Effector memory CD4-positive, alpha-beta T cell (primary cell): ENCODE results near the gene ANKS1A.

ENCODE experiments used
- DNase-seq, 3 donors: peaks; one replicate each; pipeline ENCODE4 v3.0.0-alpha.2; 2020
- H3K27ac ChIP-seq: 2 replicates; pipeline ENCODE4 v1.7.0; 2013; ENCODE audit warnings: mild to moderate bottlenecking, low read length, moderate library complexity; ENCODE audit not compliant: insufficient read depth, poor library complexity, severe bottlenecking
- H3K27me3 ChIP-seq: replicated peaks from 2 replicates; pipeline ENCODE4 v1.7.0; 2013; ENCODE audit warnings: mild to moderate bottlenecking, low read length; ENCODE audit not compliant: insufficient read depth, control insufficient read depth, poor library complexity, severe bottlenecking
- H3K36me3 ChIP-seq: 2 replicates; pipeline ENCODE4 v1.7.0; 2013; ENCODE audit warnings: mild to moderate bottlenecking, low read length, moderate library complexity; ENCODE audit not compliant: control insufficient read depth, insufficient read depth
- H3K4me1 ChIP-seq: 2 replicates; pipeline ENCODE4 v1.7.0; 2013; ENCODE audit warnings: low read length, mild to moderate bottlenecking; ENCODE audit not compliant: control insufficient read depth, insufficient read depth, poor library complexity, severe bottlenecking
- H3K4me3 ChIP-seq: 2 replicates; pipeline ENCODE4 v1.7.0; 2013; ENCODE audit warnings: low read length, low read depth, mild to moderate bottlenecking; ENCODE audit not compliant: insufficient read depth, poor library complexity, severe bottlenecking
- H3K9me3 ChIP-seq: 2 replicates; pipeline ENCODE4 v1.7.0; 2013; ENCODE audit warnings: mild to moderate bottlenecking, low read length, moderate library complexity; ENCODE audit not compliant: control insufficient read depth

Gene ANKS1A

GRCh38 chr6:35055891-35056290 lies 166.8 kb downstream of the ANKS1A start:
- Histone ChIP-seq H3K27ac (no peak overlapping the region), H3K4me3 (no peak overlapping the region), H3K36me3 (peaks cover 14% of the 10 kb centered on the region), H3K9me3 (no peaks in the 10 kb centered on the region), H3K4me1 (no peaks in the 10 kb centered on the region), H3K27me3 (no peaks in the 10 kb centered on the region)
- no peak for DNase-seq

- no peak for DNase-seq
- Histone ChIP-seq H3K27ac (no peak overlapping the region), H3K9me3 (no peaks in the 10 kb centered on the region), H3K4me3 (no peak overlapping the region), H3K4me1 (no peaks in the 10 kb centered on the region), H3K36me3 (peaks cover 14% of the 10 kb centered on the region), H3K27me3 (no peaks in the 10 kb centered on the region)
Measured at GRCh38 chr6:35056952-35057351, 167.9 kb downstream of the ANKS1A start.

GRCh38 chr6:35057449-35058357 lies 168.6 kb downstream of the ANKS1A start:
- Histone ChIP-seq H3K9me3 (no peaks in the 10 kb centered on the region), H3K27ac (no peak overlapping the region), H3K36me3 (peaks cover 14% of the 10 kb centered on the region), H3K4me3 (no peak overlapping the region), H3K27me3 (no peaks in the 10 kb centered on the region), H3K4me1 (no peaks in the 10 kb centered on the region)
- no peak for DNase-seq

- Histone ChIP-seq H3K9me3 (no peaks in the 10 kb centered on the region), H3K27me3 (no peaks in the 10 kb centered on the region), H3K4me3 (no peak overlapping the region), H3K27ac (no peak overlapping the region), H3K4me1 (no peaks in the 10 kb centered on the region), H3K36me3 (peaks cover 14% of the 10 kb centered on the region)
- DNase-seq, result no peak
Measured at GRCh38 chr6:35058358-35058675, 169.3 kb downstream of the ANKS1A start.

- Histone ChIP-seq H3K9me3 (no peaks in the 10 kb centered on the region), H3K27ac (no peak overlapping the region), H3K4me1 (no peaks in the 10 kb centered on the region), H3K36me3 (peaks cover 14% of the 10 kb centered on the region), H3K27me3 (no peaks in the 10 kb centered on the region), H3K4me3 (no peak overlapping the region)
- DNase-seq, result no peak
Measured at GRCh38 chr6:35058865-35059522, 169.9 kb downstream of the ANKS1A start.

GRCh38 chr6:35059596-35060345 lies 170.7 kb downstream of the ANKS1A start:
- Histone ChIP-seq H3K9me3 (no peaks in the 10 kb centered on the region), H3K27me3 (no peaks in the 10 kb centered on the region), H3K4me3 (no peak overlapping the region), H3K4me1 (no peaks in the 10 kb centered on the region), H3K36me3 (peaks cover 11% of the 10 kb centered on the region), H3K27ac (no peak overlapping the region)
- no peak for DNase-seq

- H3K27me3 ChIP-seq, result no peaks in the 10 kb centered on the region
- no peak overlapping the region for H3K4me3 ChIP-seq
- H3K9me3 ChIP-seq, result no peaks in the 10 kb centered on the region
- peaks cover 9% of the 10 kb centered on the region for H3K36me3 ChIP-seq
- H3K4me1 ChIP-seq, result no peaks in the 10 kb centered on the region
- no peak for DNase-seq
- H3K27ac ChIP-seq, result no peak overlapping the region
Measured at GRCh38 chr6:35061102-35061615, 172.1 kb downstream of the ANKS1A start.

- no peaks in the 10 kb centered on the region for H3K27me3 ChIP-seq
- no peak for DNase-seq
- no peak overlapping the region for H3K4me3 ChIP-seq
- peaks cover 9% of the 10 kb centered on the region for H3K36me3 ChIP-seq
- no peaks in the 10 kb centered on the region for H3K4me1 ChIP-seq
- no peak overlapping the region for H3K27ac ChIP-seq
- no peaks in the 10 kb centered on the region for H3K9me3 ChIP-seq
Measured at GRCh38 chr6:35061651-35062410, 172.8 kb downstream of the ANKS1A start.

- DNase-seq, result no peak
- Histone ChIP-seq H3K4me3 (no peak overlapping the region), H3K27ac (no peak overlapping the region), H3K4me1 (no peaks in the 10 kb centered on the region), H3K36me3 (peaks cover 5% of the 10 kb centered on the region), H3K27me3 (no peaks in the 10 kb centered on the region), H3K9me3 (no peaks in the 10 kb centered on the region)
Measured at GRCh38 chr6:35062676-35063574, 173.9 kb downstream of the ANKS1A start.
